Measurements from ENCODE around the gene CSPG5. TPM values are rescaled to one million over a fixed set of nuclear protein-coding genes. Genes with fewer than 3 reads are reported as not detected.

Gene CSPG5
- polyA plus RNA-seq, 1 donor from 2014 or later, result 67.1 TPM

GRCh38 chr3:47612178-47612577 is 33.5 kb upstream of the CSPG5 start:
- no peaks in the 10 kb centered on the region for H3K9me2 ChIP-seq (ENCODE audit: insufficient read depth, low read length)
- H3K27me3 ChIP-seq (ENCODE audit: insufficient read depth, low read depth, low read length), result no peaks in the 10 kb centered on the region
- H3K27ac ChIP-seq (ENCODE audit: low read length), result no peak overlapping the region
- H3K79me2 ChIP-seq (replicated peaks; ENCODE audit: insufficient read depth, low read length), result no peaks in the 10 kb centered on the region
- H3K9me3 ChIP-seq (ENCODE audit: low read length), result no peaks in the 10 kb centered on the region
- H4K20me1 ChIP-seq (ENCODE audit: insufficient read depth), result no peaks in the 10 kb centered on the region
- no peak overlapping the region for H3K4me2 ChIP-seq (ENCODE audit: low read length)
- peaks cover 11% of the 10 kb centered on the region for H3K36me3 ChIP-seq (ENCODE audit: insufficient read depth, low read length)
- TF ChIP-seq MXI1 (conservative IDR thresholded peaks at IDR 0.05; ENCODE audit: poor library complexity, severe bottlenecking), result no peak
- no peak overlapping the region for H3K4me3 ChIP-seq (ENCODE audit: low read length)
- H3F3A ChIP-seq (ENCODE audit: insufficient read depth, low read length, poor library complexity, severe bottlenecking), result no peaks in the 10 kb centered on the region
- H3K9ac ChIP-seq (ENCODE audit: low read length), result no peak overlapping the region
- H2AFZ ChIP-seq (ENCODE audit: low read depth, low read length), result no peak overlapping the region

- H3K27ac ChIP-seq (ENCODE audit: low read length), result no peak overlapping the region
- no peaks in the 10 kb centered on the region for H3F3A ChIP-seq (ENCODE audit: insufficient read depth, low read length, poor library complexity, severe bottlenecking)
- no peak overlapping the region for H2AFZ ChIP-seq (ENCODE audit: low read depth, low read length)
- H4K20me1 ChIP-seq (ENCODE audit: insufficient read depth), result no peaks in the 10 kb centered on the region
- TF ChIP-seq REST (IDR thresholded peaks at IDR 0.05; ENCODE audit: borderline replicate concordance) (no peak), RAD21 (conservative IDR thresholded peaks at IDR 0.05) (no peak), EZH2 (IDR thresholded peaks at IDR 0.05; ENCODE audit: borderline replicate concordance, insufficient read depth, low read length, poor library complexity, severe bottlenecking) (no peak), EP300 (conservative IDR thresholded peaks at IDR 0.05; ENCODE audit: poor library complexity, severe bottlenecking) (no peak), TAF1 (IDR thresholded peaks at IDR 0.05; ENCODE audit: low read depth) (no peak), MXI1 (conservative IDR thresholded peaks at IDR 0.05; ENCODE audit: poor library complexity, severe bottlenecking) (no peak), CTCF (IDR thresholded peaks at IDR 0.05; ENCODE audit: poor library complexity, severe bottlenecking) (no peak), POLR2AphosphoS5 (IDR thresholded peaks at IDR 0.05) (no peak), SMC3 (conservative IDR thresholded peaks at IDR 0.05; ENCODE audit: poor library complexity) (no peak)
- H3K36me3 ChIP-seq (ENCODE audit: insufficient read depth, low read length), result peaks cover 11% of the 10 kb centered on the region
- H3K79me2 ChIP-seq (replicated peaks; ENCODE audit: insufficient read depth, low read length), result no peaks in the 10 kb centered on the region
- H3K9me2 ChIP-seq (ENCODE audit: insufficient read depth, low read length), result no peaks in the 10 kb centered on the region
- H3K27me3 ChIP-seq (ENCODE audit: insufficient read depth, low read depth, low read length), result no peaks in the 10 kb centered on the region
- no peak overlapping the region for H3K4me3 ChIP-seq (ENCODE audit: low read length)
- H3K9ac ChIP-seq (ENCODE audit: low read length), result no peak overlapping the region
- no peak overlapping the region for H3K4me2 ChIP-seq (ENCODE audit: low read length)
- no peaks in the 10 kb centered on the region for H3K9me3 ChIP-seq (ENCODE audit: low read length)
Measured at GRCh38 chr3:47611576-47611975, 32.9 kb upstream of the CSPG5 start.

- Histone ChIP-seq H3K79me2 (replicated peaks; ENCODE audit: insufficient read depth, low read length) (no peaks in the 10 kb centered on the region), H3K4me2 (ENCODE audit: low read length) (no peak overlapping the region), H3K9ac (ENCODE audit: low read length) (no peak overlapping the region), H3F3A (ENCODE audit: insufficient read depth, low read length, poor library complexity, severe bottlenecking) (no peaks in the 10 kb centered on the region), H3K9me2 (ENCODE audit: insufficient read depth, low read length) (no peaks in the 10 kb centered on the region), H4K20me1 (ENCODE audit: insufficient read depth) (no peaks in the 10 kb centered on the region), H3K9me3 (ENCODE audit: low read length) (no peaks in the 10 kb centered on the region), H2AFZ (ENCODE audit: low read depth, low read length) (no peak overlapping the region), H3K4me3 (ENCODE audit: low read length) (no peak overlapping the region), H3K27me3 (ENCODE audit: insufficient read depth, low read depth, low read length) (no peaks in the 10 kb centered on the region), H3K27ac (ENCODE audit: low read length) (no peak overlapping the region), H3K36me3 (ENCODE audit: insufficient read depth, low read length) (peaks cover 8% of the 10 kb centered on the region)
- no peak for TF ChIP-seq SMC3 (conservative IDR thresholded peaks at IDR 0.05; ENCODE audit: poor library complexity)
- TF ChIP-seq RAD21 (conservative IDR thresholded peaks at IDR 0.05), result no peak
- no peak for TF ChIP-seq POLR2AphosphoS5 (IDR thresholded peaks at IDR 0.05)
Measured at GRCh38 chr3:47610583-47610982, 31.9 kb upstream of the CSPG5 start.
